ENCODE data around the gene EID3. TPM values are rescaled to one million over a fixed set of nuclear protein-coding genes. Genes with fewer than 3 reads are reported as not detected.
"Not testable (repeated sequence)": the region's sequence is repeated elsewhere in the genome, so short reads cannot be mapped to it uniquely, and the experiment has no call there.

Gene EID3
- total and polyA plus RNA-seq, 4 donors: 0.17 to 6.4 (median 1.2) TPM

DNA sequence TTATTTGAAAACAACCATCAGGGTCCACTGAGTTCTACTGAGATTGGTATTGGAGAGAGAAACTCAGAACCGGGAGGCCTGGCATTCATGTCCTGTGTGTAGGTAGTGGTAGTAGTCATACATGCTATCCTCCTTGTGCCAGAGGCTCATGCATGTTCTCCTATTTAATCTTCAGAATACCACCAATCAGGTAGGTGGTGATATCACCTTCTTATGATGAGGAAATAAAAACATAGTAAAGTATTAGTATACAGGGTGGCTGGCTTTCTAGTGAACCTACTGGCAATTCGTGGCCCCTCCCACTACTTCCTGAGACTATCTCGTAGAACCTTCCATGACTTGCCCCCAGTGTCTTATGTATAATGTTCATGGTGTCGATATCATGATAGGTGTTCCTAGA lies 40.5 kb upstream of the EID3 start (continued):
- TF ChIP-seq, protein P1, sequence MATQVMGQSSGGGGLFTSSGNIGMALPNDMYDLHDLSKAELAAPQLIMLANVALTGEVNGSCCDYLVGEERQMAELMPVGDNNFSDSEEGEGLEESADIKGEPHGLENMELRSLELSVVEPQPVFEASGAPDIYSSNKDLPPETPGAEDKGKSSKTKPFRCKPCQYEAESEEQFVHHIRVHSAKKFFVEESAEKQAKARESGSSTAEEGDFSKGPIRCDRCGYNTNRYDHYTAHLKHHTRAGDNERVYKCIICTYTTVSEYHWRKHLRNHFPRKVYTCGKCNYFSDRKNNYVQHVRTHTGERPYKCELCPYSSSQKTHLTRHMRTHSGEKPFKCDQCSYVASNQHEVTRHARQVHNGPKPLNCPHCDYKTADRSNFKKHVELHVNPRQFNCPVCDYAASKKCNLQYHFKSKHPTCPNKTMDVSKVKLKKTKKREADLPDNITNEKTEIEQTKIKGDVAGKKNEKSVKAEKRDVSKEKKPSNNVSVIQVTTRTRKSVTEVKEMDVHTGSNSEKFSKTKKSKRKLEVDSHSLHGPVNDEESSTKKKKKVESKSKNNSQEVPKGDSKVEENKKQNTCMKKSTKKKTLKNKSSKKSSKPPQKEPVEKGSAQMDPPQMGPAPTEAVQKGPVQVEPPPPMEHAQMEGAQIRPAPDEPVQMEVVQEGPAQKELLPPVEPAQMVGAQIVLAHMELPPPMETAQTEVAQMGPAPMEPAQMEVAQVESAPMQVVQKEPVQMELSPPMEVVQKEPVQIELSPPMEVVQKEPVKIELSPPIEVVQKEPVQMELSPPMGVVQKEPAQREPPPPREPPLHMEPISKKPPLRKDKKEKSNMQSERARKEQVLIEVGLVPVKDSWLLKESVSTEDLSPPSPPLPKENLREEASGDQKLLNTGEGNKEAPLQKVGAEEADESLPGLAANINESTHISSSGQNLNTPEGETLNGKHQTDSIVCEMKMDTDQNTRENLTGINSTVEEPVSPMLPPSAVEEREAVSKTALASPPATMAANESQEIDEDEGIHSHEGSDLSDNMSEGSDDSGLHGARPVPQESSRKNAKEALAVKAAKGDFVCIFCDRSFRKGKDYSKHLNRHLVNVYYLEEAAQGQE (IDR thresholded peaks at IDR 0.05): no peak
- no peak for TF ChIP-seq EGR1 (IDR thresholded peaks at IDR 0.05; ENCODE audit: low read depth in 2 of 2)
- TF ChIP-seq YY1 (IDR thresholded peaks at IDR 0.05): no peak

DNA sequence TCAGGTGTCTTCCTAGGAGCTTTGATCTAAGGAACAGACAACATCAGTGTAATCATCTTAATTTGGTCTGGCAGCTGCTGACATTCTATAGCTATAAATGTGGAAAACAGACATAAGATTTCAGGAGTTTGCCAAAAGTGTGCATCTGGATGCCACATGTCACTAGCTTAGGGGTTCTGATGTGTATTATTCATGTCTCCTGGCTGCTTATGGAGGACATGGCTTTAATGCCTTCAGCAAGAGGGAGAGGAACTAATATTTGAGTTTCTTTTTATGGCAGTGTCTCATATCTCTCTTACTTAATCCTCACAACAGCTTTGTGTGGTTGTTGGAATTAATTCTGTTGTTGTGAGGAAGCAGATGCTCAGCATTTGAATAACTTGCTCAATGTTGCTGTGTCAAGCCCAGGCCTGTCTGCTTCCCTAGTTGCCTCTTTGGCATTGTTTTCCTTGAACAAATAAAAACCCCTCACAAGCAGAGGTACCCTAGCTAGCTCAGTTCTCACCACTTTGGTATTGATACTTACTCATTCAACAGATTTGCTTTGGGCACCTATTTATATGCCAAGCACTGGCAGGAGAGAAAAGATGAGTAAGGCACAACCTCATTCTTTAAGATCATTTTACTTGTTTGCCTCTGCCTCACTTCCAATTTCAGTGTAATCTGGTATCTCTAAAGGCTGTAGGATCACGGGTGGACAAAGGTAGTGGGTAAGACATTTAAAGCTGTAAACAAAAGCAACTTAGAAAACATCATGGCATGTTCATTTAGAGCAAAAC lies 39.8 kb upstream of the EID3 start:
- DNase-seq (ENCODE audit: low spot score): no peak
- H3K9me3 ChIP-seq (ENCODE audit: control insufficient read depth in 4 of 4, low read length in 3 of 4): no peaks in the 10 kb centered on the region
- no peak overlapping the region for H3K9ac ChIP-seq (ENCODE audit: low read depth in 1 of 2, low read length in 2 of 2)
- no peaks in the 10 kb centered on the region for H3K27me3 ChIP-seq (ENCODE audit: control insufficient read depth in 4 of 4, insufficient read depth in 4 of 4, low read length in 3 of 4)
- no peaks in the 10 kb centered on the region for H3K4me1 ChIP-seq (ENCODE audit: control insufficient read depth in 4 of 4, insufficient read depth in 4 of 4, low read length in 3 of 4)
- TF ChIP-seq RXRA (IDR thresholded peaks at IDR 0.05): no peak
- TF ChIP-seq SP1 (IDR thresholded peaks at IDR 0.05): no peak
- TF ChIP-seq FOXA2 (IDR thresholded peaks at IDR 0.05): no peak
- TF ChIP-seq HNF4G (IDR thresholded peaks at IDR 0.05): no peak
- TF ChIP-seq, protein P1 (IDR thresholded peaks at IDR 0.05): no peak
- TF ChIP-seq, protein P2, sequence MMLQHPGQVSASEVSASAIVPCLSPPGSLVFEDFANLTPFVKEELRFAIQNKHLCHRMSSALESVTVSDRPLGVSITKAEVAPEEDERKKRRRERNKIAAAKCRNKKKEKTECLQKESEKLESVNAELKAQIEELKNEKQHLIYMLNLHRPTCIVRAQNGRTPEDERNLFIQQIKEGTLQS (IDR thresholded peaks at IDR 0.05): no peak
- TF ChIP-seq RAD21 (IDR thresholded peaks at IDR 0.05): no peak
- TF ChIP-seq GABPA (IDR thresholded peaks at IDR 0.05 in 1 of 2, conservative IDR thresholded peaks at IDR 0.05 in 1 of 2): no peak
- TF ChIP-seq, protein P3, sequence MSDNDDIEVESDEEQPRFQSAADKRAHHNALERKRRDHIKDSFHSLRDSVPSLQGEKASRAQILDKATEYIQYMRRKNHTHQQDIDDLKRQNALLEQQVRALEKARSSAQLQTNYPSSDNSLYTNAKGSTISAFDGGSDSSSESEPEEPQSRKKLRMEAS (IDR thresholded peaks at IDR 0.05): no peak
- TF ChIP-seq YY1 (IDR thresholded peaks at IDR 0.05): no peak
- TF ChIP-seq EGR1 (IDR thresholded peaks at IDR 0.05; ENCODE audit: low read depth in 2 of 2): no peak
- TF ChIP-seq HNF4A (conservative IDR thresholded peaks at IDR 0.05): no peak
- TF ChIP-seq FOXA1 (IDR thresholded peaks at IDR 0.05): no peak
- TF ChIP-seq, protein P4, sequence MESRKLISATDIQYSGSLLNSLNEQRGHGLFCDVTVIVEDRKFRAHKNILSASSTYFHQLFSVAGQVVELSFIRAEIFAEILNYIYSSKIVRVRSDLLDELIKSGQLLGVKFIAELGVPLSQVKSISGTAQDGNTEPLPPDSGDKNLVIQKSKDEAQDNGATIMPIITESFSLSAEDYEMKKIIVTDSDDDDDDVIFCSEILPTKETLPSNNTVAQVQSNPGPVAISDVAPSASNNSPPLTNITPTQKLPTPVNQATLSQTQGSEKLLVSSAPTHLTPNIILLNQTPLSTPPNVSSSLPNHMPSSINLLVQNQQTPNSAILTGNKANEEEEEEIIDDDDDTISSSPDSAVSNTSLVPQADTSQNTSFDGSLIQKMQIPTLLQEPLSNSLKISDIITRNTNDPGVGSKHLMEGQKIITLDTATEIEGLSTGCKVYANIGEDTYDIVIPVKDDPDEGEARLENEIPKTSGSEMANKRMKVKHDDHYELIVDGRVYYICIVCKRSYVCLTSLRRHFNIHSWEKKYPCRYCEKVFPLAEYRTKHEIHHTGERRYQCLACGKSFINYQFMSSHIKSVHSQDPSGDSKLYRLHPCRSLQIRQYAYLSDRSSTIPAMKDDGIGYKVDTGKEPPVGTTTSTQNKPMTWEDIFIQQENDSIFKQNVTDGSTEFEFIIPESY (IDR thresholded peaks at IDR 0.05): no peak
- TF ChIP-seq, protein P5, sequence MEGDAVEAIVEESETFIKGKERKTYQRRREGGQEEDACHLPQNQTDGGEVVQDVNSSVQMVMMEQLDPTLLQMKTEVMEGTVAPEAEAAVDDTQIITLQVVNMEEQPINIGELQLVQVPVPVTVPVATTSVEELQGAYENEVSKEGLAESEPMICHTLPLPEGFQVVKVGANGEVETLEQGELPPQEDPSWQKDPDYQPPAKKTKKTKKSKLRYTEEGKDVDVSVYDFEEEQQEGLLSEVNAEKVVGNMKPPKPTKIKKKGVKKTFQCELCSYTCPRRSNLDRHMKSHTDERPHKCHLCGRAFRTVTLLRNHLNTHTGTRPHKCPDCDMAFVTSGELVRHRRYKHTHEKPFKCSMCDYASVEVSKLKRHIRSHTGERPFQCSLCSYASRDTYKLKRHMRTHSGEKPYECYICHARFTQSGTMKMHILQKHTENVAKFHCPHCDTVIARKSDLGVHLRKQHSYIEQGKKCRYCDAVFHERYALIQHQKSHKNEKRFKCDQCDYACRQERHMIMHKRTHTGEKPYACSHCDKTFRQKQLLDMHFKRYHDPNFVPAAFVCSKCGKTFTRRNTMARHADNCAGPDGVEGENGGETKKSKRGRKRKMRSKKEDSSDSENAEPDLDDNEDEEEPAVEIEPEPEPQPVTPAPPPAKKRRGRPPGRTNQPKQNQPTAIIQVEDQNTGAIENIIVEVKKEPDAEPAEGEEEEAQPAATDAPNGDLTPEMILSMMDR (IDR thresholded peaks at IDR 0.05; ENCODE audit: low read depth, low read length, missing input control): no peak
- no peak for TF ChIP-seq TAF1 (conservative IDR thresholded peaks at IDR 0.05)
- no peak for TF ChIP-seq NR2F2 (IDR thresholded peaks at IDR 0.05)
- no peak for TF ChIP-seq JUND (IDR thresholded peaks at IDR 0.05)
- H3K4me3 ChIP-seq (ENCODE audit: low read depth in 1 of 3, low read length in 3 of 3): no peak overlapping the region
- H3K27ac ChIP-seq (ENCODE audit: low read depth in 1 of 2, low read length in 2 of 2): no peak overlapping the region
- 73% methylated on average over 1 of the region's 1 CpG for WGBS
- H3K36me3 ChIP-seq (ENCODE audit: control insufficient read depth in 4 of 4, insufficient read depth in 3 of 4, low read depth in 1 of 4, low read length in 3 of 4): no peaks in the 10 kb centered on the region

DNA sequence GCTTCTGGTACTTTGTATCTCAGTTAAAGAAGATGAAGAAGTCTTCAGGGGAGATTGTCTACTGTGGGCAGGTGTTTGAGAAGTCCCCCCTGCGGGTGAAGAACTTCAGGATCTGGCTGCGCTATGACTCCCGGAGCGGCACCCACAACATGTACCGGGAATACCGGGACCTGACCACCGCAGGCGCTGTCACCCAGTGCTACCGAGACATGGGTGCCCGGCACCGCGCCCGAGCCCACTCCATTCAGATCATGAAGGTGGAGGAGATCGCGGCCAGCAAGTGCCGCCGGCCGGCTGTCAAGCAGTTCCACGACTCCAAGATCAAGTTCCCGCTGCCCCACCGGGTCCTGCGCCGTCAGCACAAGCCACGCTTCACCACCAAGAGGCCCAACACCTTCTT lies 38.1 kb upstream of the EID3 start:
- H3K4me1 ChIP-seq (ENCODE audit: control insufficient read depth in 4 of 4, insufficient read depth in 4 of 4, low read length in 3 of 4); DNase-seq (ENCODE audit: low spot score); H3K27me3 ChIP-seq (ENCODE audit: control insufficient read depth in 4 of 4, insufficient read depth in 4 of 4, low read length in 3 of 4); H3K4me3 ChIP-seq (ENCODE audit: low read depth in 1 of 3, low read length in 3 of 3); H3K36me3 ChIP-seq (ENCODE audit: control insufficient read depth in 4 of 4, insufficient read depth in 3 of 4, low read depth in 1 of 4, low read length in 3 of 4); H3K9me3 ChIP-seq (ENCODE audit: control insufficient read depth in 4 of 4, low read length in 3 of 4); H3K27ac ChIP-seq (ENCODE audit: low read depth in 1 of 2, low read length in 2 of 2); H3K9ac ChIP-seq (ENCODE audit: low read depth in 1 of 2, low read length in 2 of 2): not testable (repeated sequence)
- WGBS: 88% methylated on average over 19 of the region's 24 CpGs

Measured in liver (tissue), 9 donors.